GM23338 (cell line): ENCODE results near the gene RIN3. TPM values are rescaled to one million over a fixed set of nuclear protein-coding genes. Genes with fewer than 3 reads are reported as not detected.

Experiments
- ATAC-seq: fragments of 200-7000 bp; cut with Tn5 transposase; 3 replicates; pipeline ENCODE4 v1.9.1; 2020
- DNase-seq: peaks from one replicate; pipeline ENCODE4 v3.0.0-alpha.2; 2015; ENCODE audit warnings: low spot score
- H2AFZ ChIP-seq: fragments of 200-600 bp; sonication (generic); 2 replicates; pipeline ENCODE4 v1.8.0; 2016; ENCODE audit warnings: antibody characterized with exemption, mild to moderate bottlenecking, moderate library complexity
- H3F3A ChIP-seq: fragments of 200-600 bp; sonication (generic); replicated peaks from 2 replicates; pipeline ENCODE4 v1.8.0; 2017; ENCODE audit warnings: antibody characterized with exemption, mixed run types, low read depth
- H3K27ac ChIP-seq: fragments of 200-600 bp; sonication (generic); 2 replicates; pipeline ENCODE4 v1.6.1; 2016; ENCODE audit warnings: low read depth
- H3K27me3 ChIP-seq: fragments of 200-600 bp; sonication (generic); 2 replicates; pipeline ENCODE4 v1.8.0; 2016; ENCODE audit warnings: mild to moderate bottlenecking, mixed run types, moderate library complexity; ENCODE audit not compliant: insufficient read depth
- H3K36me3 ChIP-seq: fragments of 200-600 bp; sonication (generic); 2 replicates; pipeline ENCODE4 v1.8.0; 2016; ENCODE audit warnings: mild to moderate bottlenecking; ENCODE audit not compliant: insufficient read depth
- H3K4me1 ChIP-seq: fragments of 200-600 bp; sonication (generic); 2 replicates; pipeline ENCODE4 v1.8.0; 2016; ENCODE audit warnings: mild to moderate bottlenecking, moderate library complexity; ENCODE audit not compliant: insufficient read depth
- H3K4me2 ChIP-seq: fragments of 200-600 bp; sonication (generic); 2 replicates; pipeline ENCODE4 v1.7.1; 2017; ENCODE audit warnings: mixed run types
- H3K4me3 ChIP-seq: fragments of 200-600 bp; sonication (generic); 2 replicates; pipeline ENCODE4 v1.6.1; 2016; ENCODE audit warnings: mixed run types
- H3K79me2 ChIP-seq: fragments of 200-600 bp; sonication (generic); replicated peaks from 2 replicates; pipeline ENCODE4 v1.8.0; 2017; ENCODE audit warnings: mild to moderate bottlenecking; ENCODE audit not compliant: insufficient read depth
- H3K9me2 ChIP-seq: fragments of 200-600 bp; sonication (generic); 2 replicates; pipeline ENCODE4 v1.8.0; 2017; ENCODE audit not compliant: insufficient read depth
- H4K20me1 ChIP-seq: fragments of 200-600 bp; sonication (generic); replicated peaks from 2 replicates; pipeline ENCODE4 v1.8.0; 2017; ENCODE audit warnings: mild to moderate bottlenecking; ENCODE audit not compliant: insufficient read depth
- H3K27ac Mint-ChIP-seq: 2 replicates; pipeline ENCODE4 v1.8.0; 2020; ENCODE audit warnings: inconsistent platforms, mild to moderate bottlenecking, moderate library complexity, mixed read lengths
- H3K27me3 Mint-ChIP-seq: 3 replicates; pipeline ENCODE4 v1.8.0; 2022; ENCODE audit warnings: low read depth, mild to moderate bottlenecking, moderate library complexity, mixed read lengths, inconsistent platforms; ENCODE audit not compliant: insufficient read depth, poor library complexity
- H3K36me3 Mint-ChIP-seq: 3 replicates; pipeline ENCODE4 v1.8.0; 2021; ENCODE audit warnings: low read depth, mild to moderate bottlenecking, inconsistent platforms, moderate library complexity, mixed read lengths
- H3K4me1 Mint-ChIP-seq: 3 replicates; pipeline ENCODE4 v1.8.0; 2020; ENCODE audit warnings: mild to moderate bottlenecking, inconsistent platforms, mixed read lengths
- H3K4me3 Mint-ChIP-seq: 3 replicates; pipeline ENCODE4 v1.8.0; 2021; ENCODE audit warnings: moderate library complexity, mild to moderate bottlenecking, inconsistent platforms, mixed read lengths
- H3K9me3 Mint-ChIP-seq: 3 replicates; pipeline ENCODE4 v1.8.0; 2020; ENCODE audit warnings: moderate library complexity, mild to moderate bottlenecking, inconsistent platforms, mixed read lengths
- EZH2phosphoT487 ChIP-seq: fragments of 200-600 bp; sonication (generic); IDR thresholded peaks from one replicate; pipeline ENCODE4 v1.8.1; 2018; ENCODE audit warnings: antibody characterized with exemption; ENCODE audit not compliant: unreplicated experiment
- NANOG ChIP-seq: IDR thresholded peaks from 2 replicates; pipeline ENCODE4 v1.6.1; 2016; ENCODE audit warnings: antibody characterized with exemption, borderline replicate concordance
- POLR2AphosphoS5 ChIP-seq: IDR thresholded peaks from 2 replicates; pipeline ENCODE4 v1.6.1; 2016; ENCODE audit warnings: antibody characterized with exemption, low read depth
- STAT1 ChIP-seq: IDR thresholded peaks from one replicate; pipeline ENCODE4 v1.6.1; 2016; ENCODE audit warnings: antibody characterized with exemption; ENCODE audit not compliant: unreplicated experiment
- ZNF114 ChIP-seq: fragments of 250-450 bp; sonication (Bioruptor Pico); IDR thresholded peaks from 2 replicates; pipeline ENCODE4 v1.5.0; 2020; ENCODE audit warnings: mild to moderate bottlenecking, moderate library complexity
- ZNF331 ChIP-seq: fragments of 250-450 bp; sonication (Bioruptor Pico); IDR thresholded peaks from 2 replicates; pipeline ENCODE4 v1.5.0; 2020; ENCODE audit warnings: low read depth, mild to moderate bottlenecking, moderate library complexity
- polyA plus RNA-seq: library from polyadenylated mRNA; unstranded; fragments of >200 nt; fragmentation: Nextera tagmentation; extraction: Ambion mirVana; gene quantifications from 2 replicates; pipeline ENCODE4 v1.2.1, GENCODE V29; 2016
- total RNA-seq: library from RNA; depleted of rRNA; stranded (reverse); fragments of >200 nt; shearing (Covaris generic); gene quantifications from 2 replicates; pipeline ENCODE4 v1.2.3, GENCODE V29; 2014
- TF ChIP-seq, protein P1 (sequence below), 2 experiments: fragments of 200-600 bp in 1 of 2; sonication (generic) in 1 of 2; conservative IDR thresholded peaks; 2 replicates each; pipeline versions ENCODE4 v1.5.1 to v1.6.1; 2016 to 2017; ENCODE audit warnings: antibody characterized with exemption in 2 of 2, low read depth in 2 of 2, mild to moderate bottlenecking in 2 of 2, moderate library complexity in 1 of 2
- TF ChIP-seq, protein P2 (sequence below): fragments of 250-450 bp; sonication (Bioruptor Pico); IDR thresholded peaks from 2 replicates; pipeline ENCODE4 v1.5.0; 2020; ENCODE audit warnings: mild to moderate bottlenecking, moderate library complexity
- TF ChIP-seq, protein P3 (sequence below): IDR thresholded peaks from 2 replicates; pipeline ENCODE4 v1.6.1; 2016; ENCODE audit warnings: antibody characterized with exemption

RIN3 gene
- total and polyA plus RNA-seq, 2 experiments from 2014 or later: 0.97 to 1.5 TPM

DNA sequence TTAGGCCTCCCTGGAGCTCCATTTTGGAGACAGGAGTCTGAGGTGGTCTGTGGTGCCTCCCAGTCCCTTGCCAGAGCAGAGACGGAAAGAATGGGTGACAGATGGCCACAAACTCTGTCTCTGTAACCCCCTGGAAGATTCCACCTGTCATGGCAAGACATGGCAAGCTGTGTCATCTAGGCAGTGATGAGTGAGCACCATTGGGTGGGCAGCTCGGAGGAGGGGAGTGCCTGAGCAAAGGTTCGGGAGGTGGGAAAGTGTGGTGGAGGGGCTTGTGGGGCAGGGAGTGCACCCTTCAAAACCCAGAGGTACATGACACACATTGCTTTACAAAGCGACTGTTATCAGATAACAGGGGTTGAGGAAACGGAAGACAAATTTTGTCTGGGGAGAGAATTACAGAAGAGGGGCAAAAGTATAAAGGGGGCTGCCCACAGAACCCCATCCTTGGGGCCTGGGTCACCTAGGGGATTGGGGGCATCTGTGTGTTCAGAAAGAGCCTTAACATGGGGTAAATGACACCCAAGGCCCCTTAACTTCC lies 3.5 kb downstream of the RIN3 start:
- no peaks in the 10 kb centered on the region for H4K20me1 ChIP-seq
- peaks cover 29% of the 10 kb centered on the region for H3K27me3 Mint-ChIP-seq
- ATAC-seq: no peak

More for the DNA sequence above, 3.5 kb downstream of the RIN3 start:
- no peak overlapping the region for H3K4me2 ChIP-seq
- Mint-ChIP-seq H3K27ac (no peak overlapping the region), H3K4me1 (peaks cover 5% of the 10 kb centered on the region; the same call in 2 of the 3 replicates), H3K4me3 (no peak overlapping the region), H3K9me3 (no peaks in the 10 kb centered on the region), H3K36me3 (no peaks in the 10 kb centered on the region)
- H3K27ac ChIP-seq: no peak overlapping the region
- H3K4me1 ChIP-seq: no peaks in the 10 kb centered on the region; the same call in 1 of the 2 replicates
- 0 out of 2 replicates have a peak, but pooled peaks cover 3% of the 10 kb centered on the region for H3F3A ChIP-seq
- no peak for DNase-seq
- peaks cover 39% of the 10 kb centered on the region for H3K27me3 ChIP-seq
- no peak for TF ChIP-seq EZH2phosphoT487
- TF ChIP-seq ZNF331 (CRISPR knock-in tag): no peak
- TF ChIP-seq, protein P1, sequence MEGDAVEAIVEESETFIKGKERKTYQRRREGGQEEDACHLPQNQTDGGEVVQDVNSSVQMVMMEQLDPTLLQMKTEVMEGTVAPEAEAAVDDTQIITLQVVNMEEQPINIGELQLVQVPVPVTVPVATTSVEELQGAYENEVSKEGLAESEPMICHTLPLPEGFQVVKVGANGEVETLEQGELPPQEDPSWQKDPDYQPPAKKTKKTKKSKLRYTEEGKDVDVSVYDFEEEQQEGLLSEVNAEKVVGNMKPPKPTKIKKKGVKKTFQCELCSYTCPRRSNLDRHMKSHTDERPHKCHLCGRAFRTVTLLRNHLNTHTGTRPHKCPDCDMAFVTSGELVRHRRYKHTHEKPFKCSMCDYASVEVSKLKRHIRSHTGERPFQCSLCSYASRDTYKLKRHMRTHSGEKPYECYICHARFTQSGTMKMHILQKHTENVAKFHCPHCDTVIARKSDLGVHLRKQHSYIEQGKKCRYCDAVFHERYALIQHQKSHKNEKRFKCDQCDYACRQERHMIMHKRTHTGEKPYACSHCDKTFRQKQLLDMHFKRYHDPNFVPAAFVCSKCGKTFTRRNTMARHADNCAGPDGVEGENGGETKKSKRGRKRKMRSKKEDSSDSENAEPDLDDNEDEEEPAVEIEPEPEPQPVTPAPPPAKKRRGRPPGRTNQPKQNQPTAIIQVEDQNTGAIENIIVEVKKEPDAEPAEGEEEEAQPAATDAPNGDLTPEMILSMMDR (conservative IDR thresholded peaks at IDR 0.05; ENCODE audit: low read depth in 2 of 2): no peak
- TF ChIP-seq, protein P2, sequence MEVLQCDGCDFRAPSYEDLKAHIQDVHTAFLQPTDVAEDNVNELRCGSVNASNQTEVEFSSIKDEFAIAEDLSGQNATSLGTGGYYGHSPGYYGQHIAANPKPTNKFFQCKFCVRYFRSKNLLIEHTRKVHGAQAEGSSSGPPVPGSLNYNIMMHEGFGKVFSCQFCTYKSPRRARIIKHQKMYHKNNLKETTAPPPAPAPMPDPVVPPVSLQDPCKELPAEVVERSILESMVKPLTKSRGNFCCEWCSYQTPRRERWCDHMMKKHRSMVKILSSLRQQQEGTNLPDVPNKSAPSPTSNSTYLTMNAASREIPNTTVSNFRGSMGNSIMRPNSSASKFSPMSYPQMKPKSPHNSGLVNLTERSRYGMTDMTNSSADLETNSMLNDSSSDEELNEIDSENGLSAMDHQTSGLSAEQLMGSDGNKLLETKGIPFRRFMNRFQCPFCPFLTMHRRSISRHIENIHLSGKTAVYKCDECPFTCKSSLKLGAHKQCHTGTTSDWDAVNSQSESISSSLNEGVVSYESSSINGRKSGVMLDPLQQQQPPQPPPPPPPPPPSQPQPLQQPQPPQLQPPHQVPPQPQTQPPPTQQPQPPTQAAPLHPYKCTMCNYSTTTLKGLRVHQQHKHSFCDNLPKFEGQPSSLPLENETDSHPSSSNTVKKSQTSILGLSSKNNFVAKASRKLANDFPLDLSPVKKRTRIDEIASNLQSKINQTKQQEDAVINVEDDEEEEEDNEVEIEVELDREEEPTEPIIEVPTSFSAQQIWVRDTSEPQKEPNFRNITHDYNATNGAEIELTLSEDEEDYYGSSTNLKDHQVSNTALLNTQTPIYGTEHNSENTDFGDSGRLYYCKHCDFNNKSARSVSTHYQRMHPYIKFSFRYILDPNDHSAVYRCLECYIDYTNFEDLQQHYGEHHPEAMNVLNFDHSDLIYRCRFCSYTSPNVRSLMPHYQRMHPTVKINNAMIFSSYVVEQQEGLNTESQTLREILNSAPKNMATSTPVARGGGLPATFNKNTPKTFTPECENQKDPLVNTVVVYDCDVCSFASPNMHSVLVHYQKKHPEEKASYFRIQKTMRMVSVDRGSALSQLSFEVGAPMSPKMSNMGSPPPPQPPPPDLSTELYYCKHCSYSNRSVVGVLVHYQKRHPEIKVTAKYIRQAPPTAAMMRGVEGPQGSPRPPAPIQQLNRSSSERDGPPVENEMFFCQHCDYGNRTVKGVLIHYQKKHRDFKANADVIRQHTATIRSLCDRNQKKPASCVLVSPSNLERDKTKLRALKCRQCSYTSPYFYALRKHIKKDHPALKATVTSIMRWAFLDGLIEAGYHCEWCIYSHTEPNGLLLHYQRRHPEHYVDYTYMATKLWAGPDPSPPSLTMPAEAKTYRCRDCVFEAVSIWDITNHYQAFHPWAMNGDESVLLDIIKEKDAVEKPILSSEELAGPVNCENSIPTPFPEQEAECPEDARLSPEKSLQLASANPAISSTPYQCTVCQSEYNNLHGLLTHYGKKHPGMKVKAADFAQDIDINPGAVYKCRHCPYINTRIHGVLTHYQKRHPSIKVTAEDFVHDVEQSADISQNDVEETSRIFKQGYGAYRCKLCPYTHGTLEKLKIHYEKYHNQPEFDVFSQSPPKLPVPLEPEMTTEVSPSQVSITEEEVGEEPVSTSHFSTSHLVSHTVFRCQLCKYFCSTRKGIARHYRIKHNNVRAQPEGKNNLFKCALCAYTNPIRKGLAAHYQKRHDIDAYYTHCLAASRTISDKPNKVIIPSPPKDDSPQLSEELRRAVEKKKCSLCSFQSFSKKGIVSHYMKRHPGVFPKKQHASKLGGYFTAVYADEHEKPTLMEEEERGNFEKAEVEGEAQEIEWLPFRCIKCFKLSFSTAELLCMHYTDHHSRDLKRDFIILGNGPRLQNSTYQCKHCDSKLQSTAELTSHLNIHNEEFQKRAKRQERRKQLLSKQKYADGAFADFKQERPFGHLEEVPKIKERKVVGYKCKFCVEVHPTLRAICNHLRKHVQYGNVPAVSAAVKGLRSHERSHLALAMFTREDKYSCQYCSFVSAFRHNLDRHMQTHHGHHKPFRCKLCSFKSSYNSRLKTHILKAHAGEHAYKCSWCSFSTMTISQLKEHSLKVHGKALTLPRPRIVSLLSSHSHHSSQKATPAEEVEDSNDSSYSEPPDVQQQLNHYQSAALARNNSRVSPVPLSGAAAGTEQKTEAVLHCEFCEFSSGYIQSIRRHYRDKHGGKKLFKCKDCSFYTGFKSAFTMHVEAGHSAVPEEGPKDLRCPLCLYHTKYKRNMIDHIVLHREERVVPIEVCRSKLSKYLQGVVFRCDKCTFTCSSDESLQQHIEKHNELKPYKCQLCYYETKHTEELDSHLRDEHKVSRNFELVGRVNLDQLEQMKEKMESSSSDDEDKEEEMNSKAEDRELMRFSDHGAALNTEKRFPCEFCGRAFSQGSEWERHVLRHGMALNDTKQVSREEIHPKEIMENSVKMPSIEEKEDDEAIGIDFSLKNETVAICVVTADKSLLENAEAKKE: no peak
- no peak for TF ChIP-seq POLR2AphosphoS5
- TF ChIP-seq ZNF114 (CRISPR knock-in tag): no peak
- TF ChIP-seq, protein P3, sequence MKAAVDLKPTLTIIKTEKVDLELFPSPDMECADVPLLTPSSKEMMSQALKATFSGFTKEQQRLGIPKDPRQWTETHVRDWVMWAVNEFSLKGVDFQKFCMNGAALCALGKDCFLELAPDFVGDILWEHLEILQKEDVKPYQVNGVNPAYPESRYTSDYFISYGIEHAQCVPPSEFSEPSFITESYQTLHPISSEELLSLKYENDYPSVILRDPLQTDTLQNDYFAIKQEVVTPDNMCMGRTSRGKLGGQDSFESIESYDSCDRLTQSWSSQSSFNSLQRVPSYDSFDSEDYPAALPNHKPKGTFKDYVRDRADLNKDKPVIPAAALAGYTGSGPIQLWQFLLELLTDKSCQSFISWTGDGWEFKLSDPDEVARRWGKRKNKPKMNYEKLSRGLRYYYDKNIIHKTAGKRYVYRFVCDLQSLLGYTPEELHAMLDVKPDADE: no peak
- TF ChIP-seq NANOG: no peak
- TF ChIP-seq STAT1: no peak
- H3K9me2 ChIP-seq: no peaks in the 10 kb centered on the region
- H2AFZ ChIP-seq: no peak overlapping the region
- H3K36me3 ChIP-seq: no peaks in the 10 kb centered on the region
- H3K79me2 ChIP-seq: no peaks in the 10 kb centered on the region
- no peak overlapping the region for H3K4me3 ChIP-seq
